Sigmoid colon (tissue), 7 donors: ENCODE measurements around the gene CARD18. TPM values are rescaled to one million over a fixed set of nuclear protein-coding genes. Genes with fewer than 3 reads are reported as not detected.
"Not testable (repeated sequence)": the region's sequence is repeated elsewhere in the genome, so short reads cannot be mapped to it uniquely, and the experiment has no call there.

ENCODE experiments used
- DNase-seq: peaks from one replicate; pipeline ENCODE4 v3.0.0-alpha.2; 2019
- H3K27ac ChIP-seq, 4 donors: fragments of 200-600 bp; sonication (generic); one replicate each; pipeline ENCODE4 v1.5.1; 2016 to 2019; ENCODE audit warnings: mild to moderate bottlenecking in 1 of 4
- H3K27me3 ChIP-seq, 3 donors: fragments of 200-600 bp; sonication (generic); one replicate each; pipeline ENCODE4 v1.5.1; 2019; ENCODE audit warnings: mild to moderate bottlenecking in 1 of 3
- H3K36me3 ChIP-seq, 4 donors: fragments of 200-600 bp; sonication (generic); one replicate each; pipeline ENCODE4 v1.5.1; 2016 to 2019
- H3K4me1 ChIP-seq, 4 donors: fragments of 200-600 bp; sonication (generic); one replicate each; pipeline ENCODE4 v1.5.1; 2017 to 2019
- H3K4me3 ChIP-seq, 4 donors: fragments of 200-600 bp; sonication (generic); one replicate each; pipeline ENCODE4 v1.5.1; 2017 to 2019; ENCODE audit warnings: mild to moderate bottlenecking in 2 of 4, moderate library complexity in 1 of 4
- H3K9me3 ChIP-seq, 4 donors: fragments of 200-600 bp in 3 of 4; sonication (generic) in 3 of 4; one replicate each; pipeline versions ENCODE4 v1.5.1 to v1.6.1; 2013 to 2019
- CTCF ChIP-seq, 4 experiments: fragments of 450-650 bp in 3 of 4; fragments of 200-600 bp in 1 of 4; IDR thresholded peaks; one replicate each; pipeline ENCODE4 v1.5.1; 2016 to 2019; ENCODE audit warnings: antibody characterized with exemption in 4 of 4, mild to moderate bottlenecking in 3 of 4, moderate library complexity in 2 of 4
- EP300 ChIP-seq, 4 donors: sonication (generic); formaldehyde crosslinking; IDR thresholded peaks; one replicate each; pipeline ENCODE4 v1.6.1; 2017; ENCODE audit warnings: antibody characterized with exemption in 4 of 4
- POLR2A ChIP-seq, 2 donors: fragments of 450-650 bp; IDR thresholded peaks; one replicate each; pipeline ENCODE4 v1.6.1; 2016; ENCODE audit warnings: antibody characterized with exemption in 2 of 2, mild to moderate bottlenecking in 2 of 2, moderate library complexity in 2 of 2
- POLR2AphosphoS5 ChIP-seq, 4 donors: sonication (generic); formaldehyde crosslinking; IDR thresholded peaks; one replicate each; pipeline ENCODE4 v1.6.1; 2017; ENCODE audit warnings: antibody characterized with exemption in 4 of 4
- WGBS, 2 donors: extraction: QIAGEN DNeasy Blood & Tissue Kit; methylation state at CpG; one replicate each; pipeline ENCODE4 v1.1.7; 2013; 5-methylcytosine and 5-hydroxymethylcytosine counted together
- intact Hi-C: fragments of 100-400 bp; cut with DNase I; formaldehyde crosslinking; loops from one replicate; pipeline ENCODE4 v1.15.1; 2023
- polyA plus RNA-seq, 3 donors: library from polyadenylated mRNA; stranded (reverse); fragments of 200-250 nt; gene quantifications; one replicate each; pipeline ENCODE4 v1.2.3, GENCODE V29; 2013
- total RNA-seq, 4 donors: library from RNA; depleted of rRNA; stranded (reverse); fragments of >200 nt; gene quantifications; one replicate each; pipeline ENCODE4 v1.1.0, GENCODE V29; 2016
- donor health status: healthy with polysubstance abuse.
- donor health status: Bipolar disorder and iron deficiency.
- donor health status: healthy.

CARD18 gene
- total and polyA plus RNA-seq, 7 donors = not detected

DNA sequence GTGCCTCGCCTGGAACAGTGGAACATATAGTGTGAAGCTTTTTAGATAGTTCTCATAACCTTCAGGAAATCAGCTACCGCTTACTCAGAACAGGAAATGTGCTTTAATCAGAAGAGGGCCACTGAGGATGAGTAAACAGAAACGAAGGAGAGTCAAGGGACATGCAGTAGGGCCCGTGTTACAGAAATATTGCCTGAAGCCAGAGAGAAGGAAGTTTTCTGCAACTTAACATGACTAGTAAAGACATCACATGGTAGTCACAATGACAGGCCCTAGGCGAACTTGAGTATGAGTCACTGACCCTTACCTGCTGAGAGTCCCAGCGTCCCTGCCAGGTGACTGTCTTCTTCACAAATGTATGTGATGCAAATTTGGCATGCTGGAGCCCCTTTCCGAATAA is 39.4 kb downstream of the CARD18 start:
- Histone ChIP-seq H3K9me3 (no peaks in the 10 kb centered on the region), H3K4me1 (no peaks in the 10 kb centered on the region), H3K27me3 (no peaks in the 10 kb centered on the region), H3K36me3 (no peaks in the 10 kb centered on the region), H3K4me3 (no peak overlapping the region), H3K27ac (no peak overlapping the region)
- TF ChIP-seq CTCF (IDR thresholded peaks at IDR 0.05) (no peak), POLR2AphosphoS5 (IDR thresholded peaks at IDR 0.05) (no peak), EP300 (IDR thresholded peaks at IDR 0.05) (no peak), POLR2A (IDR thresholded peaks at IDR 0.05) (no peak)
- DNase-seq = no peak
- 63 to 81% methylated on average over 7 of the region's 7 CpGs for WGBS, 2 donors
- intact Hi-C loops = no loop called here

- H3K36me3 ChIP-seq, H3K4me3 ChIP-seq, H3K4me1 ChIP-seq, intact Hi-C loops, H3K27ac ChIP-seq, DNase-seq, H3K9me3 ChIP-seq, H3K27me3 ChIP-seq: not testable (repeated sequence)
- 84% methylated on average over 2 of the region's 2 CpGs for WGBS, 2 donors
Measured at GRCh38 chr11:105099594-105099993, 40.0 kb downstream of the CARD18 start.

DNA sequence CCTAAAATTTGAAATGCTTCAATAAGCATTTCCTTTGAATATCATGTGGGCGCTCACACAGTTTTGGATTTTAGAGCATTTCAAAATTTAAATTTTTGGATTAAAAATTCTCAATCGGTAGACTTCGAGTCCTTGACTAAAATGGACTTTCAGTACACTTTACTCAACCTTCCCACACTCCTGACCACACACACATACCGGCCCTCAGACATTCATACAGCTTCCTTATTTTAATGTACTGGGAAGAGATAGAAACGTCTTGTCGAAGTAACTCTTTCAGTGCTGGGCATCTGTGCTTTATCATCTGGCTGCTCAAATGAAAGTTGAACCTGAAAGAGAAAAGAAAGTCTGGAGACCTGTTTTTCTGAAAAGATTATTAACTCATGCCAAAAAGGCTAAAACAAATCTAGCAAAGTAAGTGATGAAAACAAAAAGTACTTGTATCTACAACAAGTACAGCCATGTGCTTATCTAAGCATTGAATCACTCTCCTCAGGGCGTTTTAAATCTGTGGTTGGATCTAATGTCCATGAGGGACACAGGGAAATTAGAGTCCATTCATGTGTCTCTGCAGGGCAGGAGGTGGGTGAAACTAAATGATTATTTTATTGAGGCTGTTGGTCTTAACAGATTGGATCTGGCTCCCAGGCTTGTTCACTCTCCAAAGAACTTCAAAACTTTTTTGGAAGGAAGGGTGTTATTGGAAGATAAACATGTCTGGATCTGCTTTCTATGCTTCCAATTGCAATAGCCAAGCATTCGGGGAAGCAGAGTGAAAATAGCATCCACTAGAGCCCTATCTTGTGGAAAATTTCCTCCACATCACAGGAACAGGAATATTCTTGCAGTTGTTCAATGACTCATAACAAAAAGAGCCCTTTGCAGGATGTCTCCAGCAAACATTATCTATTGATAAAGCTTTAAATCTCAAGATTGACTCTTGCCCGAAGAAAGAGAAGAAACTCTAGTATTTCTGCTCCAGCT is 47.0 kb downstream of the CARD18 start:
- Histone ChIP-seq H3K27ac (no peak overlapping the region), H3K4me3 (no peak overlapping the region), H3K36me3 (no peaks in the 10 kb centered on the region), H3K9me3 (no peaks in the 10 kb centered on the region), H3K27me3 (no peaks in the 10 kb centered on the region), H3K4me1 (no peaks in the 10 kb centered on the region)
- TF ChIP-seq POLR2AphosphoS5 (IDR thresholded peaks at IDR 0.05) (no peak), POLR2A (IDR thresholded peaks at IDR 0.05) (no peak), EP300 (IDR thresholded peaks at IDR 0.05) (no peak), CTCF (IDR thresholded peaks at IDR 0.05) (no peak)
- no peak for DNase-seq
- 66 to 77% methylated on average over 9 of the region's 9 CpGs for WGBS, 2 donors
- intact Hi-C loops = no loop called here

Other genes with a start within 250 kb of the CARD18 start
- gene CASP12, start 241.3 kb downstream of the CARD18 start, total RNA-seq = 1 to 10 TPM in 3 of 4 donors, under 1 TPM in 1; 0.71 to 9.4 (median 2.6) TPM
- 1 to 10 TPM in 1 of 3 donors, under 1 TPM in 1, not detected in 1; 0.22 to 3.0 TPM for gene CASP12, start 241.3 kb downstream of the CARD18 start, polyA plus RNA-seq
- 10 to 100 TPM; 45.3 to 64.6 (median 55.5) TPM for gene CASP4, start 171.2 kb downstream of the CARD18 start, total RNA-seq
- gene CASP4, start 171.2 kb downstream of the CARD18 start, polyA plus RNA-seq = 10 to 100 TPM; 20.8 to 51.8 (median 34.8) TPM
- not detected for gene CASP5, start 116.6 kb downstream of the CARD18 start, total RNA-seq
- gene CASP5, start 116.6 kb downstream of the CARD18 start, polyA plus RNA-seq = 10 to 100 TPM; 25.4 to 43.3 (median 31.8) TPM
- 10 to 100 TPM in 2 of 4 donors, 1 to 10 TPM in 2; 8.3 to 14.3 (median 11.6) TPM for gene CASP1, start 104.6 kb downstream of the CARD18 start, total RNA-seq
- gene CASP1, start 104.6 kb downstream of the CARD18 start, polyA plus RNA-seq = 100 to 1,000 TPM in 1 of 3 donors, 10 to 100 TPM in 2; 35.4 to 192 (median 43.2) TPM
- 10 to 100 TPM in 1 of 4 donors, 1 to 10 TPM in 3; 1.1 to 11.6 (median 4.9) TPM for gene CARD16, start 94.4 kb downstream of the CARD18 start, total RNA-seq
- gene CARD16, start 94.4 kb downstream of the CARD18 start, polyA plus RNA-seq = 100 to 1,000 TPM in 2 of 3 donors, 10 to 100 TPM in 1; 63.7 to 119 (median 116) TPM